ENCODE measurements around the gene HOXD10. TPM values are rescaled to one million over a fixed set of nuclear protein-coding genes. Genes with fewer than 3 reads are reported as not detected.

HOXD10 gene
- total and polyA plus RNA-seq, 2 experiments from 2014 or later: 16.0 to 17.2 TPM

DNA sequence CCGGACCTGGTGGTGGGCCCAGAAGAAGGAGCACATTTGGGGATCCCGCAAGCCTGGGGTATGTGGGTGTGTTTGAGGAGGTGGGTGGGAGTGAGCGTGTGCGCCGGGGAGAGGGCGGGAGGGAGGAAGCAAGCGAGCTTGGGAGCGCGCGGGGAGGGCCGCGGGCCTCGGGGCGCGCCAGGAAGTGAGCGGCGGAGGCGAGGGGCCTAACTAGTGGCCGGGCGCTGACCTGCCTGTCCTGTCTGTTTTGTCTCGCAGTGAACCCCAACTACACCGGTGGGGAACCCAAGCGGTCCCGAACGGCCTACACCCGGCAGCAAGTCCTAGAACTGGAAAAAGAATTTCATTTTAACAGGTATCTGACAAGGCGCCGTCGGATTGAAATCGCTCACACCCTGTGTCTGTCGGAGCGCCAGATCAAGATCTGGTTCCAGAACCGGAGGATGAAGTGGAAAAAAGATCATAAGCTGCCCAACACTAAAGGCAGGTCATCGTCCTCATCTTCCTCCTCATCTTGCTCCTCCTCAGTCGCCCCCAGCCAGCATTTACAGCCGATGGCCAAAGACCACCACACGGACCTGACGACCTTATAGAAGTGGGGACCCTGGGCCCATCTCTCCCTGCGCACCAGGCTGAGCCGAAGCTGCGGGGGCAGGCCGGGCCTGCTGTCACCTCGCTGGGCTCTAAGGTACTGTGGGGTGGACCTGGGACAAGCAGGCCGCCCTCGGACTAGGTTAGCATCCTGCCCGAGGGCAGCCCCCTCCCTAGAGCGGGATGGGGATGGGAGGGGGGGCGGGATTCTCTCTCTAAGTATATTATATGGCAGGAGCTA is 36.0 kb downstream of the HOXD10 start:
- Histone ChIP-seq H3K27me3 (replicated peaks; ENCODE audit: insufficient read depth) (no peaks in the 10 kb centered on the region), H3K9ac (no peak overlapping the region), H3K4me2 (ENCODE audit: unreplicated experiment) (no peak overlapping the region), H3K36me3 (ENCODE audit: low read depth) (peaks cover 9% of the 10 kb centered on the region; the same call in 1 of the 2 replicates), H3K9me2 (ENCODE audit: insufficient read depth) (no peaks in the 10 kb centered on the region), H3K79me2 (ENCODE audit: insufficient read depth) (peaks cover 41% of the 10 kb centered on the region), H3K27ac (no peak overlapping the region), H3K4me3 (no peak overlapping the region), H3K9me3 (ENCODE audit: low read depth) (no peaks in the 10 kb centered on the region), H3F3A (ENCODE audit: insufficient read depth) (peaks cover 22% of the 10 kb centered on the region; the same call in 1 of the 2 replicates), H3K4me1 (ENCODE audit: insufficient read depth) (no peaks in the 10 kb centered on the region; the same call in 1 of the 2 replicates), H4K20me1 (ENCODE audit: insufficient read depth) (no peaks in the 10 kb centered on the region), H2AFZ (no peak overlapping the region)
- 87 to 92% methylated on average over 25 to 48 of the region's 48 CpGs for WGBS, 2 experiments (ENCODE audit: low coverage in 1 of 2, low lambda C conversion rate in 2 of 2, missing lambda C conversion rate in 2 of 2)
- in situ Hi-C loops (cut with MboI): no loop called here
- no peak for DNase-seq
- TF ChIP-seq EZH2phosphoT487 (IDR thresholded peaks at IDR 0.05; ENCODE audit: insufficient read depth, low read depth): no peak
- TF ChIP-seq EZH2 (IDR thresholded peaks at IDR 0.05; ENCODE audit: insufficient read depth, poor library complexity, severe bottlenecking): no peak

GRCh38 chr2:176154576-176155252 is 38.1 kb downstream of the HOXD10 start:
- Histone ChIP-seq H3K9me3 (ENCODE audit: low read depth) (no peaks in the 10 kb centered on the region), H3K4me1 (ENCODE audit: insufficient read depth) (no peaks in the 10 kb centered on the region; the same call in 1 of the 2 replicates), H3K79me2 (ENCODE audit: insufficient read depth) (peaks cover 21% of the 10 kb centered on the region), H3K36me3 (ENCODE audit: low read depth) (peaks cover 9% of the 10 kb centered on the region; the same call in 1 of the 2 replicates), H3K9ac (no peak overlapping the region), H3K9me2 (ENCODE audit: insufficient read depth) (no peaks in the 10 kb centered on the region), H3K27me3 (replicated peaks; ENCODE audit: insufficient read depth) (no peaks in the 10 kb centered on the region), H3F3A (ENCODE audit: insufficient read depth) (peaks cover 22% of the 10 kb centered on the region; the same call in 1 of the 2 replicates), H3K27ac (no peak overlapping the region), H2AFZ (no peak overlapping the region), H3K4me2 (ENCODE audit: unreplicated experiment) (no peak overlapping the region), H4K20me1 (ENCODE audit: insufficient read depth) (no peaks in the 10 kb centered on the region), H3K4me3 (no peak overlapping the region)
- in situ Hi-C loops (cut with MboI): no loop called here
- DNase-seq: no peak
- WGBS, 2 experiments (ENCODE audit: low coverage in 1 of 2, low lambda C conversion rate in 2 of 2, missing lambda C conversion rate in 2 of 2): 96 to 97% methylated on average over 11 of the region's 11 CpGs
- TF ChIP-seq EZH2phosphoT487 (IDR thresholded peaks at IDR 0.05; ENCODE audit: insufficient read depth, low read depth): no peak
- TF ChIP-seq EZH2 (IDR thresholded peaks at IDR 0.05; ENCODE audit: insufficient read depth, poor library complexity, severe bottlenecking): no peak

DNA sequence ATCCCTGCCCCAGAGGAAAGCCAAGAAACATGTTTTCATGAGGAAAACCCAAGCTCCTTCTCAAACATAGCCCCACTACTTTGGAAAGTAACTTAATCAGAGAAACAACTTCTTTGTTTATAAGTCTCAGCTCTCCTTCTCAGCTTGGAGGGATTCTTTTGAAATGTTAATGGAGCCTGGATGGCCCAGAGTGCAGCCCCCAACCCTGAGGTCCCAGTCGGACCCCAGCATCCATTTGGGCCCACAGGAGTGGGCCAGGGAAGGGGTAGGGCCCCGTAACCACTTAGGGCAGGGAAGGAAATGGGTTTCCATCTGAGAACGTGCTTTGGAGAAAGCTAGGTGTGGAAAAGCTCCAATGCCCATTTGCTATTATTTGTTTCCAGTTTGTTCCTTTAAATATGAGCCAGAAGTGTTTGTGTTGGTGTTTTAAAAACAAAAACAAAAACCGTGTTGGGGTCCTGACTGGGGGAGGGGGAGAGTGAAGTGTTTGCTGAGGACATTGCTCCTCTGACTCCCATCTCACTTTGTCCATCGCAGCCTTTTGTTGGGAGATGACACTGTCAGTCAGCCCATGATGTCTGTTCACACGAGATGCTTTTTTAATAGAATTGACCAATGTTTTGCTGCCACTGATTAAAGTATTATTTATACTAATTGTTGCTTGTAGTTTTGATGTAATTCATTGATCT is 38.9 kb downstream of the HOXD10 start:
- in situ Hi-C loops (cut with MboI): no loop called here
- H3K4me2 ChIP-seq (ENCODE audit: unreplicated experiment): no peak overlapping the region
- 78 to 84% methylated on average over 6 of the region's 6 CpGs for WGBS, 2 experiments (ENCODE audit: low coverage in 1 of 2, low lambda C conversion rate in 2 of 2, missing lambda C conversion rate in 2 of 2)

GRCh38 chr2:176156301-176156806 is 39.8 kb downstream of the HOXD10 start:
- H3K9me2 ChIP-seq (ENCODE audit: insufficient read depth): no peaks in the 10 kb centered on the region
- peak overlapping the region; percentile 98 for H3K4me2 ChIP-seq (ENCODE audit: unreplicated experiment)
- H3K9me3 ChIP-seq (ENCODE audit: low read depth): no peaks in the 10 kb centered on the region
- H3K4me3 ChIP-seq: peak overlapping the region; percentile 84
- no peaks in the 10 kb centered on the region for H4K20me1 ChIP-seq (ENCODE audit: insufficient read depth)
- no peak overlapping the region for H3K27ac ChIP-seq
- no peak for DNase-seq
- H3K27me3 ChIP-seq (replicated peaks; ENCODE audit: insufficient read depth): no peaks in the 10 kb centered on the region
- H3K4me1 ChIP-seq (ENCODE audit: insufficient read depth): no peaks in the 10 kb centered on the region; the same call in 1 of the 2 replicates
- H2AFZ ChIP-seq: peak overlapping the region; percentile 91; the same call in 1 of the 2 replicates
- WGBS, 2 experiments (ENCODE audit: low coverage in 1 of 2, low lambda C conversion rate in 2 of 2, missing lambda C conversion rate in 2 of 2): 99 to 100% methylated on average over 8 of the region's 8 CpGs
- H3F3A ChIP-seq (ENCODE audit: insufficient read depth): peaks cover 22% of the 10 kb centered on the region; the same call in 1 of the 2 replicates
- H3K9ac ChIP-seq: no peak overlapping the region
- in situ Hi-C loops (cut with MboI): no loop called here
- peaks cover 6% of the 10 kb centered on the region; the same call in 1 of the 2 replicates for H3K79me2 ChIP-seq (ENCODE audit: insufficient read depth)
- TF ChIP-seq EZH2phosphoT487 (IDR thresholded peaks at IDR 0.05; ENCODE audit: insufficient read depth, low read depth) (no peak), EZH2 (IDR thresholded peaks at IDR 0.05; ENCODE audit: insufficient read depth, poor library complexity, severe bottlenecking) (no peak)
- H3K36me3 ChIP-seq (ENCODE audit: low read depth): peaks cover 9% of the 10 kb centered on the region; the same call in 1 of the 2 replicates

More for the DNA sequence above, 38.9 kb downstream of the HOXD10 start:
- H3K79me2 ChIP-seq (ENCODE audit: insufficient read depth): peaks cover 13% of the 10 kb centered on the region
- no peaks in the 10 kb centered on the region for H3K9me2 ChIP-seq (ENCODE audit: insufficient read depth)
- no peak overlapping the region for H3K27ac ChIP-seq
- peaks cover 22% of the 10 kb centered on the region; the same call in 1 of the 2 replicates for H3F3A ChIP-seq (ENCODE audit: insufficient read depth)
- no peaks in the 10 kb centered on the region for H4K20me1 ChIP-seq (ENCODE audit: insufficient read depth)
- no peaks in the 10 kb centered on the region for H3K27me3 ChIP-seq (replicated peaks; ENCODE audit: insufficient read depth)
- no peak for DNase-seq
- H2AFZ ChIP-seq: no peak overlapping the region
- no peak overlapping the region for H3K4me3 ChIP-seq
- H3K4me1 ChIP-seq (ENCODE audit: insufficient read depth): no peaks in the 10 kb centered on the region; the same call in 1 of the 2 replicates
- no peak for TF ChIP-seq EZH2 (IDR thresholded peaks at IDR 0.05; ENCODE audit: insufficient read depth, poor library complexity, severe bottlenecking)
- TF ChIP-seq EZH2phosphoT487 (IDR thresholded peaks at IDR 0.05; ENCODE audit: insufficient read depth, low read depth): no peak
- H3K36me3 ChIP-seq (ENCODE audit: low read depth): peaks cover 9% of the 10 kb centered on the region; the same call in 1 of the 2 replicates
- no peaks in the 10 kb centered on the region for H3K9me3 ChIP-seq (ENCODE audit: low read depth)
- no peak overlapping the region for H3K9ac ChIP-seq

Measured in GM23248 (cell line).